SK-N-SH treated with all-trans-retinoic acid at 6 μM for 48 hours (cell line): ENCODE measurements around the gene PTPRS.

Experiments
- ATAC-seq: fragments of 200-7000 bp; cut with Tn5 transposase; 3 replicates; pipeline ENCODE4 v1.9.1; 2020; ENCODE audit warnings: mild to moderate bottlenecking, moderate library complexity
- BACH2 ChIP-seq: fragments of 250-450 bp; sonication (Bioruptor Pico); IDR thresholded peaks from 2 replicates; pipeline ENCODE4 v1.9.0; 2021; ENCODE audit warnings: mild to moderate bottlenecking, borderline replicate concordance
- CREB5 ChIP-seq: fragments of 250-450 bp; sonication (Bioruptor Pico); IDR thresholded peaks from 2 replicates; pipeline ENCODE4 v1.5.1; 2020; ENCODE audit warnings: low read depth, mild to moderate bottlenecking, moderate library complexity
- CSDC2 ChIP-seq: fragments of 250-450 bp; sonication (Bioruptor Pico); IDR thresholded peaks from 2 replicates; pipeline ENCODE4 v1.5.0; 2020; ENCODE audit warnings: mild to moderate bottlenecking, moderate library complexity
- CSRNP3 ChIP-seq: fragments of 250-450 bp; sonication (Bioruptor Pico); IDR thresholded peaks from 2 replicates; pipeline ENCODE4 v1.5.1; 2021; ENCODE audit warnings: mild to moderate bottlenecking, moderate library complexity
- ESRRG ChIP-seq: fragments of 250-450 bp; sonication (Bioruptor Pico); IDR thresholded peaks from 2 replicates; pipeline ENCODE4 v1.6.1; 2021; ENCODE audit warnings: mild to moderate bottlenecking
- GLIS3 ChIP-seq: fragments of 250-450 bp; sonication (Bioruptor Pico); IDR thresholded peaks from 2 replicates; pipeline ENCODE4 v1.5.0; 2020; ENCODE audit warnings: mild to moderate bottlenecking, moderate library complexity
- ISL1 ChIP-seq: fragments of 250-450 bp; sonication (Bioruptor Pico); IDR thresholded peaks from 2 replicates; pipeline ENCODE4 v2.1.2; 2022; ENCODE audit warnings: mild to moderate bottlenecking, moderate library complexity
- OSR1 ChIP-seq: fragments of 250-450 bp; sonication (Bioruptor Pico); IDR thresholded peaks from 2 replicates; pipeline ENCODE4 v1.8.0; 2022; ENCODE audit warnings: moderate library complexity, mild to moderate bottlenecking, inconsistent platforms
- PATZ1 ChIP-seq: fragments of 250-450 bp; sonication (Bioruptor Pico); IDR thresholded peaks from 2 replicates; pipeline ENCODE4 v1.8.0; 2020; ENCODE audit warnings: mild to moderate bottlenecking, moderate library complexity, borderline replicate concordance
- PPARA ChIP-seq: fragments of 250-450 bp; sonication (Bioruptor Pico); IDR thresholded peaks from 2 replicates; pipeline ENCODE4 v1.5.0; 2020; ENCODE audit warnings: mild to moderate bottlenecking, borderline replicate concordance
- SNAI2 ChIP-seq: fragments of 250-450 bp; sonication (Bioruptor Pico); IDR thresholded peaks from 2 replicates; pipeline ENCODE4 v1.5.0; 2020; ENCODE audit warnings: mild to moderate bottlenecking, moderate library complexity
- TCF4 ChIP-seq: fragments of 250-450 bp; sonication (Bioruptor Pico); IDR thresholded peaks from 2 replicates; pipeline ENCODE4 v1.8.0; 2021; ENCODE audit warnings: mild to moderate bottlenecking, moderate library complexity, borderline replicate concordance
- TOX ChIP-seq: fragments of 250-450 bp; sonication (Bioruptor Pico); IDR thresholded peaks from 2 replicates; pipeline ENCODE4 v1.8.0; 2021; ENCODE audit warnings: mild to moderate bottlenecking, moderate library complexity, borderline replicate concordance
- TSHZ2 ChIP-seq: fragments of 250-450 bp; sonication (Bioruptor Pico); IDR thresholded peaks from 2 replicates; pipeline ENCODE4 v1.5.0; 2020; ENCODE audit warnings: mild to moderate bottlenecking, moderate library complexity
- ZC3H10 ChIP-seq: fragments of 250-450 bp; sonication (Bioruptor Pico); IDR thresholded peaks from 2 replicates; pipeline ENCODE4 v1.5.1; 2021; ENCODE audit warnings: mild to moderate bottlenecking, moderate library complexity
- ZFP3 ChIP-seq: fragments of 250-450 bp; sonication (Bioruptor Pico); IDR thresholded peaks from 2 replicates; pipeline ENCODE4 v1.5.0; 2020; ENCODE audit warnings: mild to moderate bottlenecking, moderate library complexity
- ZFP30 ChIP-seq: fragments of 450-650 bp; formaldehyde crosslinking; IDR thresholded peaks from 2 replicates; pipeline ENCODE4 v1.5.0; 2022; ENCODE audit warnings: mild to moderate bottlenecking, moderate library complexity
- ZNF8 ChIP-seq: fragments of 450-650 bp; formaldehyde crosslinking; IDR thresholded peaks from 2 replicates; pipeline ENCODE4 v1.5.0; 2020; ENCODE audit warnings: mild to moderate bottlenecking, moderate library complexity

Gene PTPRS

GRCh38 chr19:5298471-5298901 is 42.1 kb downstream of the PTPRS start (continued):
- TF ChIP-seq GLIS3 (CRISPR knock-in tag): no peak
- TF ChIP-seq, all 23 proteins: peak for 0

GRCh38 chr19:5297272-5297669 is 43.3 kb downstream of the PTPRS start:
- no peak for ATAC-seq

GRCh38 chr19:5296457-5297271 is 43.9 kb downstream of the PTPRS start:
- ATAC-seq: no peak
- TF ChIP-seq CSRNP3 (CRISPR knock-in tag) (no peak), ISL1 (no peak), ZNF8 (CRISPR knock-in tag) (no peak), PPARA (CRISPR knock-in tag) (no peak), ZFP3 (CRISPR knock-in tag) (no peak), OSR1 (CRISPR knock-in tag) (no peak), GLIS3 (CRISPR knock-in tag) (no peak), CREB5 (CRISPR knock-in tag) (no peak), TSHZ2 (CRISPR knock-in tag) (no peak), ESRRG (no peak), TCF4 (CRISPR knock-in tag) (no peak), BACH2 (CRISPR knock-in tag) (no peak)

More at GRCh38 chr19:5297272-5297669, 43.3 kb downstream of the PTPRS start:
- TF ChIP-seq ZFP3 (CRISPR knock-in tag): no peak
- no peak for TF ChIP-seq OSR1 (CRISPR knock-in tag)
- no peak for TF ChIP-seq PPARA (CRISPR knock-in tag)
- TF ChIP-seq TCF4 (CRISPR knock-in tag): no peak
- no peak for TF ChIP-seq PATZ1 (CRISPR knock-in tag)
- no peak for TF ChIP-seq CSDC2
- TF ChIP-seq ESRRG: no peak
- TF ChIP-seq ZFP30 (CRISPR knock-in tag): no peak
- TF ChIP-seq TSHZ2 (CRISPR knock-in tag): no peak
- TF ChIP-seq BACH2 (CRISPR knock-in tag): no peak
- no peak for TF ChIP-seq ZC3H10
- TF ChIP-seq ZNF8 (CRISPR knock-in tag): no peak
- no peak for TF ChIP-seq SNAI2 (CRISPR knock-in tag)
- no peak for TF ChIP-seq ISL1
- TF ChIP-seq CREB5 (CRISPR knock-in tag): no peak
- TF ChIP-seq TOX (CRISPR knock-in tag): no peak
- TF ChIP-seq, all 23 proteins: peak for 0
